HepG2 (cell line): Measurements from ENCODE around the gene SMIM29. TPM values are rescaled to one million over a fixed set of nuclear protein-coding genes. Genes with fewer than 3 reads are reported as not detected.

ENCODE experiments used
- ATAC-seq: fragments of 200-7000 bp; cut with Tn5 transposase; 3 replicates; pipeline ENCODE4 v1.9.1; 2020; ENCODE audit warnings: mild to moderate bottlenecking, moderate library complexity
- BruUV-seq: library from RNA; stranded (reverse); fragments of 400-500 nt; replicated peaks from 2 replicates; lab custom pipeline; 2021; lab: Mats Ljungman, UMichigan
- CTCF ChIA-PET: fragments of 300-600 bp; formaldehyde crosslinking; extraction: SDS; loops from one replicate; lab custom pipeline; 2021; ENCODE audit warnings: low total read pairs, inconsistent platforms, low intra/inter-chr PET ratio; lab: Yijun Ruan, JAX
- POLR2A ChIA-PET: fragments of 350-600 bp; sonication (Branson Sonifier 250); formaldehyde crosslinking; loops from one replicate; lab custom pipeline; 2020; ENCODE audit warnings: antibody characterized with exemption, inconsistent platforms; lab: Yijun Ruan, JAX
- DNase-seq: peaks from one replicate; pipeline ENCODE4 v3.0.0-alpha.2; 2015; ENCODE audit warnings: low spot score
- FAIRE-seq: peaks from 3 replicates; lab custom pipeline; 2011; peaks lifted over from hg19 to GRCh38; lab: Jason Lieb, UNC
- H2AFZ ChIP-seq: one replicate; pipeline ENCODE4 v1.6.1; 2011; ENCODE audit warnings: low read length, inconsistent platforms
- H3K27ac ChIP-seq: fragments of 300-600 bp; 3 replicates; pipeline ENCODE4 v1.8.0; 2011; ENCODE audit warnings: mixed run types, mild to moderate bottlenecking, mixed read lengths, low read length, inconsistent platforms; ENCODE audit not compliant: insufficient read depth; ENCODE audit errors: extremely low read length
- H3K27me3 ChIP-seq, 2 experiments: fragments of 200-600 bp in 1 of 2; 2 replicates in 1 of 2; 3 replicates in 1 of 2; pipeline versions ENCODE4 v1.6.0 to v1.8.0; 2011; ENCODE audit warnings: low read length in 2 of 2, mild to moderate bottlenecking in 2 of 2, moderate library complexity in 2 of 2, inconsistent platforms in 1 of 2; ENCODE audit not compliant: insufficient read depth in 2 of 2, control insufficient read depth in 1 of 2
- H3K36me3 ChIP-seq, 2 experiments: fragments of 200-600 bp in 1 of 2; replicated peaks in 1 of 2; 2 replicates in 1 of 2; 3 replicates in 1 of 2; pipeline versions ENCODE4 v1.5.1 to v1.8.0; 2011; ENCODE audit warnings: low read length in 2 of 2, inconsistent platforms in 1 of 2; ENCODE audit not compliant: insufficient read depth in 2 of 2, control insufficient read depth in 1 of 2
- H3K4me1 ChIP-seq: 2 replicates; pipeline ENCODE4 v1.5.1; 2012; ENCODE audit warnings: low read length, inconsistent platforms; ENCODE audit not compliant: insufficient read depth
- H3K4me2 ChIP-seq: 2 replicates; pipeline ENCODE4 v1.6.0; 2011; ENCODE audit warnings: low read depth, low read length, inconsistent platforms
- H3K4me3 ChIP-seq, 3 experiments: fragments of 200-600 bp in 1 of 3; sonication (generic), shearing (Covaris generic) in 1 of 3; replicated peaks in 1 of 3; 2 replicates each; pipeline ENCODE4 v1.5.1; 2011 to 2016; ENCODE audit warnings: low read length in 3 of 3, inconsistent platforms in 2 of 3, low read depth in 2 of 3, mild to moderate bottlenecking in 2 of 3, control low read depth in 1 of 3, mixed read lengths in 1 of 3; ENCODE audit not compliant: insufficient read depth in 1 of 3
- H3K79me2 ChIP-seq: one replicate; pipeline ENCODE4 v1.6.1; 2011; ENCODE audit warnings: low read length, inconsistent platforms; ENCODE audit not compliant: insufficient read depth
- H3K9ac ChIP-seq: 2 replicates; pipeline ENCODE4 v1.6.0; 2011; ENCODE audit warnings: mild to moderate bottlenecking, low read depth, low read length, inconsistent platforms; ENCODE audit not compliant: insufficient read depth
- H3K9me3 ChIP-seq: 2 replicates; pipeline ENCODE4 v1.5.1; 2012; ENCODE audit warnings: mild to moderate bottlenecking, low read length
- H4K20me1 ChIP-seq: 2 replicates; pipeline ENCODE4 v1.6.0; 2011; ENCODE audit warnings: inconsistent platforms, mild to moderate bottlenecking, low read length, moderate library complexity; ENCODE audit not compliant: insufficient read depth
- EED ChIP-seq: sonication (generic); formaldehyde crosslinking; IDR thresholded peaks from 2 replicates; pipeline ENCODE4 v1.5.0; 2020; ENCODE audit warnings: mild to moderate bottlenecking, missing genetic modification reagents
- PHF20 ChIP-seq: sonication (generic); formaldehyde crosslinking; IDR thresholded peaks from 2 replicates; pipeline ENCODE4 v1.5.0; 2020; ENCODE audit warnings: mild to moderate bottlenecking, missing genetic modification reagents
- POLR2G ChIP-seq: fragments of 200-400 bp; formaldehyde crosslinking; IDR thresholded peaks from 2 replicates; pipeline ENCODE4 v1.6.1; 2018; ENCODE audit warnings: mild to moderate bottlenecking, low read depth, low read length, moderate library complexity
- RBM22 ChIP-seq: fragments of 200-400 bp; formaldehyde crosslinking; optimal IDR thresholded peaks from 2 replicates; pipeline ENCODE3; 2017; ENCODE audit warnings: mild to moderate bottlenecking, low read length, moderate library complexity
- WGBS: methylation state at CpG from one replicate; pipeline ENCODE4 v1.1.6; 2017; ENCODE audit warnings: low lambda C conversion rate; 5-methylcytosine and 5-hydroxymethylcytosine counted together
- in situ Hi-C: cut with HindIII; loops from 2 replicates; pipeline ENCODE4 v1.10.0; 2017; ENCODE audit warnings: low pct_unique_long_range_greater_than_20kb; ENCODE audit not compliant: extremely low pct_ligation_motif_present
- intact Hi-C: fragments of 100-400 bp; cut with micrococcal nuclease; formaldehyde crosslinking; loops from one replicate; pipeline ENCODE4 v1.10.0; 2022; ENCODE audit not compliant: unreplicated experiment
- polyA plus RNA-seq, 8 experiments: library from polyadenylated mRNA; depleted of rRNA in 3 of 8; stranded (reverse) in 7 of 8; unstranded in 1 of 8; fragments of >200 nt; fragmentation: Illumina TruSeq in 4 of 8; extraction: Trizol in 4 of 8; gene quantifications; 2 replicates each; pipeline versions ENCODE4 v1.2.1 to v1.2.3, GENCODE V29; 2011 to 2016; ENCODE audit warnings: low read depth in 4 of 8, missing spikeins in 1 of 8, mixed read lengths in 1 of 8; ENCODE audit not compliant: insufficient read depth in 1 of 8
- total RNA-seq, 5 experiments: library from RNA; depleted of rRNA; stranded (reverse); fragments of >200 nt; fragmentation: Illumina TruSeq; extraction: Trizol; gene quantifications; 2 replicates each; pipeline ENCODE4 v1.2.3, GENCODE V29; 2016; ENCODE audit warnings: low read depth in 1 of 5
- TF ChIP-seq, protein P1 (sequence below): sonication (generic); formaldehyde crosslinking; IDR thresholded peaks from 2 replicates; pipeline ENCODE4 v1.4.0; 2020; ENCODE audit warnings: missing genetic modification reagents

SMIM29 gene
- total and polyA plus RNA-seq, 2 of the 13 experiments (the other 11 are each of a cell fraction or from before 2014, with no cell fraction given): 8.8 to 15.3 TPM

DNA sequence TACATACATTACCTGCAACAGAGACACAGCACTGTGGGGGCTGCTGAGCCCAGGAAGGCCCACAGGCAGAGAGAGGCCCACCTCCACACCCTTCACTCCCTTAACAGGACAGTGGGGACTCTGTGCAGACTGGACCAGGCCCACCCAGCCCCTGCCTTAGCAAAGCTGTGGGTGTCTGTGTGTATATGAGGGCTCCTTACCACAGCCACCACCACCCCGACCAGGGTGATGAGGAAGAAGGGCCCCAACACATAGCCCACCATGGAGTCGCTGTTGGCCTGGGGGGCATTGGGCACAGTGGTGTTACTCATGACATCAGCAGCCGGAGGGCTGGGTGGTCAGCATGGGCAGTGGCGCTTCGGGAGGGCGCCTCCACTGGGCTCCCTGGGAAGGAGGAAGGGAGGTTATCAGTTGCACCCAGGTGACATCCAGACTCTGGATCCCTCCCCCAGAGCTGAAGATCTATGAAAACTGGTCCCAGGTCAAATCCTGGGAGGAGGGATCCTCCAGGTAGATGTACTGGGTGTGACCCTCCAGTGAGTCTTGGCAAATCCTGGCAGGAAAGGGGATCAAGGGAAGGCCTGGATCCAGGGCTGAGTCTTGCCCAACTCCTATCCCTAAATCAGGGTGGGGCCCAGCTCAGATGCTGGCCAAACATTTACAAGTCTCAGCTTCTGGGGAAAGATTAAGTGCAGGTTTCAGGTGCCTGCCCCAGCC lies 1.2 kb downstream of the SMIM29 start:
- H3K36me3 ChIP-seq: peaks cover 9 to 20% of the 10 kb centered on the region in 2 experiments; a peak in 4 of 5 replicates
- FAIRE-seq (no peak), ATAC-seq (no peak), DNase-seq (no peak)
- 0 out of 2 replicates have a peak, but pooled peaks cover 4% of the 10 kb centered on the region for H4K20me1 ChIP-seq
- H2AFZ ChIP-seq: no peak overlapping the region
- H3K27ac ChIP-seq: no peak overlapping the region
- no peaks in the 10 kb centered on the region for H3K9me3 ChIP-seq
- POLR2A ChIA-PET: interaction anchor here (2.9 to 5.9 kb wide), 2 partner anchors 24 to 169 kb away, joined by 17 to 100 read pairs; no protein-coding TSS in a partner anchor
- peak overlapping the region; percentile 99 for H3K4me2 ChIP-seq
- H3K4me3 ChIP-seq: peak overlapping the region in 1 of 3 experiments; percentile 82; a peak in 1 of 6 replicates
- intact Hi-C loops (loop anchor here (2.0 to 5.0 kb wide), 3 partner anchors 51 to 360 kb away; partner anchors contain the start of gene NUDT3), in situ Hi-C loops (loop anchor here (5.0 to 25.0 kb wide), 2 partner anchors 170 to 365 kb away; no protein-coding TSS in a partner anchor)
- H3K79me2 ChIP-seq: no peaks in the 10 kb centered on the region
- BruUV-seq: no TSS peak
- H3K4me1 ChIP-seq: peaks cover 52% of the 10 kb centered on the region
- H3K27me3 ChIP-seq: no peaks in the 10 kb centered on the region
- WGBS: 92% methylated on average over 6 of the region's 6 CpGs
- CTCF ChIA-PET: interaction anchor here (1.4 to 1.9 kb wide), 2 partner anchors 145 to 168 kb away, joined by 12 to 27 read pairs; partner anchors contain the start of gene NUDT3
- H3K9ac ChIP-seq: peak overlapping the region; percentile 75
- TF ChIP-seq POLR2G (0 out of 2 replicates have a peak, but pooled peaks have one; percentile 8), RBM22 (no peak), PHF20 (CRISPR knock-in tag) (no peak), EED (CRISPR knock-in tag) (0 out of 2 replicates have a peak, but pooled peaks have one; percentile 27)
- TF ChIP-seq, protein P1, sequence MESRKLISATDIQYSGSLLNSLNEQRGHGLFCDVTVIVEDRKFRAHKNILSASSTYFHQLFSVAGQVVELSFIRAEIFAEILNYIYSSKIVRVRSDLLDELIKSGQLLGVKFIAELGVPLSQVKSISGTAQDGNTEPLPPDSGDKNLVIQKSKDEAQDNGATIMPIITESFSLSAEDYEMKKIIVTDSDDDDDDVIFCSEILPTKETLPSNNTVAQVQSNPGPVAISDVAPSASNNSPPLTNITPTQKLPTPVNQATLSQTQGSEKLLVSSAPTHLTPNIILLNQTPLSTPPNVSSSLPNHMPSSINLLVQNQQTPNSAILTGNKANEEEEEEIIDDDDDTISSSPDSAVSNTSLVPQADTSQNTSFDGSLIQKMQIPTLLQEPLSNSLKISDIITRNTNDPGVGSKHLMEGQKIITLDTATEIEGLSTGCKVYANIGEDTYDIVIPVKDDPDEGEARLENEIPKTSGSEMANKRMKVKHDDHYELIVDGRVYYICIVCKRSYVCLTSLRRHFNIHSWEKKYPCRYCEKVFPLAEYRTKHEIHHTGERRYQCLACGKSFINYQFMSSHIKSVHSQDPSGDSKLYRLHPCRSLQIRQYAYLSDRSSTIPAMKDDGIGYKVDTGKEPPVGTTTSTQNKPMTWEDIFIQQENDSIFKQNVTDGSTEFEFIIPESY: peak; percentile 87; the same call in 1 of the 2 replicates
